Caco-2 (cell line): ENCODE data around the gene CYP2W1. TPM values are rescaled to one million over a fixed set of nuclear protein-coding genes. Genes with fewer than 3 reads are reported as not detected.

ENCODE experiments used
- BruUV-seq: library from RNA; stranded (reverse); fragments of 400-500 nt; replicated peaks from 2 replicates; lab custom pipeline; 2021; lab: Mats Ljungman, UMichigan
- CTCF ChIA-PET: fragments of 300-600 bp; sonication (Branson Sonifier 250); formaldehyde crosslinking; loops from one replicate; lab custom pipeline; 2022; ENCODE audit warnings: antibody characterized with exemption; lab: Charles Lee
- POLR2A ChIA-PET: fragments of 300-600 bp; sonication (Branson Sonifier 250); formaldehyde crosslinking; loops from one replicate; lab custom pipeline; 2022; ENCODE audit warnings: antibody characterized with exemption; lab: Charles Lee
- DNase-seq, 2 experiments: peaks; one replicate each; pipeline versions ENCODE4 v3.0.0 to v3.0.0-alpha.2; 2020 to 2022
- H3K27me3 ChIP-seq: replicated peaks from 2 replicates; pipeline ENCODE4 v1.6.0; 2011; ENCODE audit warnings: low read length; ENCODE audit not compliant: control insufficient read depth, insufficient read depth
- H3K36me3 ChIP-seq: 2 replicates; pipeline ENCODE4 v1.5.1; 2011; ENCODE audit warnings: low read length; ENCODE audit not compliant: control insufficient read depth, insufficient read depth
- H3K4me1 ChIP-seq: fragments of 250-450 bp; sonication (Bioruptor Pico); 2 replicates; pipeline ENCODE4 v1.5.1; 2020; ENCODE audit warnings: mild to moderate bottlenecking
- H3K4me3 ChIP-seq: 2 replicates; pipeline ENCODE4 v1.5.1; 2011; ENCODE audit warnings: low read depth, mild to moderate bottlenecking, control low read depth, low read length
- H3K9me3 ChIP-seq: fragments of 250-450 bp; sonication (Bioruptor Pico); 2 replicates; pipeline ENCODE4 v1.5.1; 2020; ENCODE audit warnings: mild to moderate bottlenecking, moderate library complexity
- H3K27ac Mint-ChIP-seq: one replicate; pipeline ENCODE4 v1.8.0; 2022; ENCODE audit warnings: mixed read lengths; ENCODE audit not compliant: unreplicated experiment
- H3K27me3 Mint-ChIP-seq: one replicate; pipeline ENCODE4 v1.8.0; 2022; ENCODE audit warnings: mixed read lengths; ENCODE audit not compliant: insufficient read depth, unreplicated experiment
- H3K36me3 Mint-ChIP-seq: one replicate; pipeline ENCODE4 v1.8.0; 2022; ENCODE audit warnings: mild to moderate bottlenecking, mixed read lengths; ENCODE audit not compliant: insufficient read depth, unreplicated experiment
- H3K4me1 Mint-ChIP-seq: one replicate; pipeline ENCODE4 v1.8.0; 2022; ENCODE audit warnings: low read depth, mixed read lengths; ENCODE audit not compliant: unreplicated experiment
- H3K4me3 Mint-ChIP-seq: one replicate; pipeline ENCODE4 v1.8.0; 2022; ENCODE audit warnings: mild to moderate bottlenecking, moderate library complexity, mixed read lengths; ENCODE audit not compliant: unreplicated experiment
- H3K9me3 Mint-ChIP-seq: one replicate; pipeline ENCODE4 v1.8.0; 2022; ENCODE audit warnings: mixed read lengths; ENCODE audit not compliant: unreplicated experiment
- CTCF ChIP-seq, 2 experiments: fragments of 200-600 bp in 1 of 2; IDR thresholded peaks; 1 replicate in 1 of 2; 2 replicates in 1 of 2; pipeline versions ENCODE4 v1.5.1 to v1.8.0; 2011 to 2022; ENCODE audit warnings: antibody characterized with exemption in 1 of 2, control low read depth in 1 of 2, inconsistent platforms in 1 of 2, low read depth in 1 of 2, low read length in 1 of 2, mild to moderate bottlenecking in 1 of 2, moderate library complexity in 1 of 2; ENCODE audit not compliant: insufficient read depth in 1 of 2, severe bottlenecking in 1 of 2, unreplicated experiment in 1 of 2
- intact Hi-C: fragments of 100-400 bp; cut with micrococcal nuclease; formaldehyde crosslinking; loops from one replicate; pipeline ENCODE4 v1.10.0; 2022; ENCODE audit not compliant: unreplicated experiment
- total RNA-seq: library from RNA; stranded (reverse); gene quantifications from 2 replicates; pipeline ENCODE4 v1.2.3, GENCODE V29; 2022

The CYP2W1 gene
- total RNA-seq, 1 experiment from 2014 or later = 24.0 TPM

GRCh38 chr7:970744-971143 is 12.2 kb upstream of the CYP2W1 start:
- 0 out of 2 replicates have a peak, but pooled peaks cover 1% of the 10 kb centered on the region for H3K36me3 ChIP-seq
- no peaks in the 10 kb centered on the region for H3K27me3 ChIP-seq
- CTCF ChIA-PET = no interaction called here
- Mint-ChIP-seq H3K4me3 (no peak overlapping the region), H3K36me3 (peaks cover 88% of the 10 kb centered on the region), H3K9me3 (no peaks in the 10 kb centered on the region), H3K4me1 (no peaks in the 10 kb centered on the region), H3K27me3 (no peaks in the 10 kb centered on the region), H3K27ac (peak overlapping the region; percentile 53)
- POLR2A ChIA-PET = no interaction called here
- H3K4me3 ChIP-seq = no peak overlapping the region
- intact Hi-C loops = no loop called here
- no TSS peak for BruUV-seq
- H3K9me3 ChIP-seq = no peaks in the 10 kb centered on the region
- H3K4me1 ChIP-seq = peaks cover 17% of the 10 kb centered on the region
- DNase-seq = no peak
- TF ChIP-seq CTCF (IDR thresholded peaks at IDR 0.05; ENCODE audit: insufficient read depth in 1 of 2, low read depth in 1 of 2, low read length in 1 of 2, severe bottlenecking in 1 of 2, unreplicated experiment in 1 of 2) = no peak

- no peaks in the 10 kb centered on the region for H3K9me3 ChIP-seq
- H3K36me3 ChIP-seq = 0 out of 2 replicates have a peak, but pooled peaks cover 1% of the 10 kb centered on the region
- H3K27me3 Mint-ChIP-seq = no peaks in the 10 kb centered on the region
- no TSS peak for BruUV-seq
- H3K9me3 Mint-ChIP-seq = no peaks in the 10 kb centered on the region
- H3K36me3 Mint-ChIP-seq = peaks cover 76% of the 10 kb centered on the region
- no peak for DNase-seq
- ChIA-PET CTCF (interaction anchor here (0.7 kb wide), 1 partner anchor 24 kb away, joined by 3 read pairs; no protein-coding TSS in a partner anchor), POLR2A (no interaction called here)
- peaks cover under 1% of the 10 kb centered on the region for H3K4me1 Mint-ChIP-seq
- H3K4me1 ChIP-seq = peaks cover 30% of the 10 kb centered on the region
- no peak overlapping the region for H3K4me3 Mint-ChIP-seq
- intact Hi-C loops = no loop called here
- no peak overlapping the region for H3K4me3 ChIP-seq
- no peak overlapping the region for H3K27ac Mint-ChIP-seq
- no peak for TF ChIP-seq CTCF (IDR thresholded peaks at IDR 0.05; ENCODE audit: insufficient read depth in 1 of 2, low read depth in 1 of 2, low read length in 1 of 2, severe bottlenecking in 1 of 2, unreplicated experiment in 1 of 2)
- H3K27me3 ChIP-seq = no peaks in the 10 kb centered on the region
These were observed 10.9 kb upstream of the CYP2W1 start for GRCh38 chr7:972110-972509.

GRCh38 chr7:972676-973309 is 10.2 kb upstream of the CYP2W1 start:
- Mint-ChIP-seq H3K27me3 (no peaks in the 10 kb centered on the region), H3K4me1 (peaks cover 7% of the 10 kb centered on the region), H3K9me3 (no peaks in the 10 kb centered on the region), H3K36me3 (peaks cover 76% of the 10 kb centered on the region), H3K27ac (no peak overlapping the region), H3K4me3 (peak overlapping the region; percentile 27)
- POLR2A ChIA-PET = no interaction called here
- Histone ChIP-seq H3K4me3 (no peak overlapping the region), H3K36me3 (0 out of 2 replicates have a peak, but pooled peaks cover 1% of the 10 kb centered on the region), H3K4me1 (peaks cover 35% of the 10 kb centered on the region), H3K9me3 (no peaks in the 10 kb centered on the region), H3K27me3 (no peaks in the 10 kb centered on the region)
- BruUV-seq = TSS peak; percentile 26
- DNase-seq = no peak
- CTCF ChIA-PET = interaction anchor here (0.7 kb wide), 1 partner anchor 25 kb away, joined by 3 read pairs; no protein-coding TSS in a partner anchor
- intact Hi-C loops = no loop called here
- no peak for TF ChIP-seq CTCF (IDR thresholded peaks at IDR 0.05; ENCODE audit: insufficient read depth in 1 of 2, low read depth in 1 of 2, low read length in 1 of 2, severe bottlenecking in 1 of 2, unreplicated experiment in 1 of 2)
